Adrenal gland (tissue), 5 donors: Measurements from ENCODE around the gene LRP2.

Experiments used
- CTCF ChIP-seq, 6 experiments: fragments of 450-650 bp in 4 of 6; fragments of 200-600 bp in 2 of 6; sonication (generic) in 1 of 6; IDR thresholded peaks; 1 replicate in 5 of 6; 2 replicates in 1 of 6; pipeline versions ENCODE4 v1.5.1 to v1.8.0; 2016 to 2021; ENCODE audit warnings: antibody characterized with exemption in 6 of 6, mild to moderate bottlenecking in 2 of 6, moderate library complexity in 1 of 6
- POLR2A ChIP-seq, 2 donors: fragments of 450-650 bp; IDR thresholded peaks; one replicate each; pipeline ENCODE4 v1.6.1; 2017; ENCODE audit warnings: antibody characterized with exemption in 2 of 2, mild to moderate bottlenecking in 2 of 2, moderate library complexity in 1 of 2
- donor health status: DM: no; HTN: no; CAD: no.

DNA sequence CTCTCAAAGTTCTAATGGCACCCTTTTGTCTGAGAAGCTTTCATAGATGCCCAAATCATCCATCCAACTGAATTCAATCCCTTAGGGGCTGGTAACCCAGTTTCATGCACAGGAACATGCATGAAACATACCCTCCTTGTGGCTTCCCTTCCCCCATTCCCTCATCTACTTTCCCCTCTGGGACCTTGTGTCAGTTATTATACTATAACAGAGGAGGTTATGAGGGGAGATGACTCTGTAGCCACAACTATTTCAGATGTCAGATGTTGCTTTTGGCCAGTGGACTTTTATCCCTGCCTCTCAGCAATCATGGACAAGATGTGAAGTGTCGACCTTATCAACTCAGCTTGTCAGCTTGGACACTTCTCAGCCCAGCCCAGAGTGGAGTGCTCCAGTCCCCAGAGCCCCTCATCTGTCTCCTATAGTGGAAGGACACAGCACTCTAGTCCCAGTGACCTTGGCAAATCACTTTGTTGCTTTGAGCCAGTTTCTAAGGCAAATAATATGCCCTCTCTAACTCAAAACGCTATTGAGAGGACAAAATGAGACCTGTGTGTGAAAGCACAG lies 284.6 kb downstream of the LRP2 start:
- no peak for TF ChIP-seq CTCF (IDR thresholded peaks at IDR 0.05)
- no peak for TF ChIP-seq POLR2A (IDR thresholded peaks at IDR 0.05)
